ENCODE data around the gene STK40.

The STK40 gene

DNA sequence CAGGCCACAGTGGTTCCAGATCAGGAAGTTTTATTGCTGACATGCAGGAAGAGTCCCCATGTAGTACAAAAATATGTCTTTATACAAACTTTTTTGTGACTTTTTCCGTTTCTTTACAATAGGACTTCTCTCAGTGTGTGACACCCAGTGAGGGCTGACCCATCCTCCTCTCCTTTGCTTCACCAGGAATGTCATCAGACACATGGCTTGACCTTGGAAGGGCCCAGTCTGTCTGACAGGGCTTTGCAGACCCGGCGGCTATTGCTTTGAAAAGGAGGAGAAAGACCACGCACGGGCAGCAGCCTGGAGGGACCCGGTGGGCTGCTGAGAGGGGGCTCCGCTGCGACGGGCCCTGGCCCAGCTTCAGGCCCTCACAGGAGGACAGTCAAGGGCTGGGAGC, 46.1 kb downstream of the STK40 start:
- TF ChIP-seq RAD21 (IDR thresholded peaks at IDR 0.05; ENCODE audit: low read depth) (no peak), FOXM1 (IDR thresholded peaks at IDR 0.05; ENCODE audit: borderline replicate concordance, low read depth) (no peak), MAX (IDR thresholded peaks at IDR 0.05) (no peak), EGR1 (IDR thresholded peaks at IDR 0.05) (no peak), TCF12 (IDR thresholded peaks at IDR 0.05; ENCODE audit: low read depth) (no peak), TEAD4 (IDR thresholded peaks at IDR 0.05) (no peak), CREB1 (IDR thresholded peaks at IDR 0.05; ENCODE audit: low read depth) (no peak), NFIC (IDR thresholded peaks at IDR 0.05) (no peak), CEBPB (IDR thresholded peaks at IDR 0.05) (no peak)
- TF ChIP-seq, protein P1, sequence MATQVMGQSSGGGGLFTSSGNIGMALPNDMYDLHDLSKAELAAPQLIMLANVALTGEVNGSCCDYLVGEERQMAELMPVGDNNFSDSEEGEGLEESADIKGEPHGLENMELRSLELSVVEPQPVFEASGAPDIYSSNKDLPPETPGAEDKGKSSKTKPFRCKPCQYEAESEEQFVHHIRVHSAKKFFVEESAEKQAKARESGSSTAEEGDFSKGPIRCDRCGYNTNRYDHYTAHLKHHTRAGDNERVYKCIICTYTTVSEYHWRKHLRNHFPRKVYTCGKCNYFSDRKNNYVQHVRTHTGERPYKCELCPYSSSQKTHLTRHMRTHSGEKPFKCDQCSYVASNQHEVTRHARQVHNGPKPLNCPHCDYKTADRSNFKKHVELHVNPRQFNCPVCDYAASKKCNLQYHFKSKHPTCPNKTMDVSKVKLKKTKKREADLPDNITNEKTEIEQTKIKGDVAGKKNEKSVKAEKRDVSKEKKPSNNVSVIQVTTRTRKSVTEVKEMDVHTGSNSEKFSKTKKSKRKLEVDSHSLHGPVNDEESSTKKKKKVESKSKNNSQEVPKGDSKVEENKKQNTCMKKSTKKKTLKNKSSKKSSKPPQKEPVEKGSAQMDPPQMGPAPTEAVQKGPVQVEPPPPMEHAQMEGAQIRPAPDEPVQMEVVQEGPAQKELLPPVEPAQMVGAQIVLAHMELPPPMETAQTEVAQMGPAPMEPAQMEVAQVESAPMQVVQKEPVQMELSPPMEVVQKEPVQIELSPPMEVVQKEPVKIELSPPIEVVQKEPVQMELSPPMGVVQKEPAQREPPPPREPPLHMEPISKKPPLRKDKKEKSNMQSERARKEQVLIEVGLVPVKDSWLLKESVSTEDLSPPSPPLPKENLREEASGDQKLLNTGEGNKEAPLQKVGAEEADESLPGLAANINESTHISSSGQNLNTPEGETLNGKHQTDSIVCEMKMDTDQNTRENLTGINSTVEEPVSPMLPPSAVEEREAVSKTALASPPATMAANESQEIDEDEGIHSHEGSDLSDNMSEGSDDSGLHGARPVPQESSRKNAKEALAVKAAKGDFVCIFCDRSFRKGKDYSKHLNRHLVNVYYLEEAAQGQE (IDR thresholded peaks at IDR 0.05; ENCODE audit: low read depth), result no peak
- TF ChIP-seq, protein P2, sequence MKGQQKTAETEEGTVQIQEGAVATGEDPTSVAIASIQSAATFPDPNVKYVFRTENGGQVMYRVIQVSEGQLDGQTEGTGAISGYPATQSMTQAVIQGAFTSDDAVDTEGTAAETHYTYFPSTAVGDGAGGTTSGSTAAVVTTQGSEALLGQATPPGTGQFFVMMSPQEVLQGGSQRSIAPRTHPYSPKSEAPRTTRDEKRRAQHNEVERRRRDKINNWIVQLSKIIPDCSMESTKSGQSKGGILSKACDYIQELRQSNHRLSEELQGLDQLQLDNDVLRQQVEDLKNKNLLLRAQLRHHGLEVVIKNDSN (IDR thresholded peaks at IDR 0.05), result no peak

DNA sequence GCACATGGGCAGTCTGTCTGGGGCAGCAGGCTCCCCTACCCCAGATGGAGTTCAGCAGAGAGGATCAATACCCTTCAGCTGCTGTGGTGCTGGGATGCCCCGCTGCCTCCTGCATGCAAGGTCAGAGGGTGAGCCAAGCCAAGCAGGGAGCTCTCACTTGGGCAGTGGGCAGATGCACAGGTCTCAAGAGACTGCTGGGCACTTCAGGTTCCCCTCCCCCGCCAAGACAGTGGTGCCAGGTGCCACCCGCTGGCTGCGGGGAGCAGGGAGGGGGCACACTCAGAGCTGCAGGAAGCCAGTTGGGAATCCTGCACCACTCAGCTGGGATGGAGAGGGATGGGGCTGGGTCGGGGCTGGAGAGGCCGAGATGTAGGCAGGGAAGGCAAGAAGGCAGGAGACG, 46.5 kb downstream of the STK40 start:
- TF ChIP-seq CEBPB (IDR thresholded peaks at IDR 0.05), result no peak
- TF ChIP-seq, protein P1 (IDR thresholded peaks at IDR 0.05; ENCODE audit: low read depth), result no peak
- TF ChIP-seq NFIC (IDR thresholded peaks at IDR 0.05), result no peak

DNA sequence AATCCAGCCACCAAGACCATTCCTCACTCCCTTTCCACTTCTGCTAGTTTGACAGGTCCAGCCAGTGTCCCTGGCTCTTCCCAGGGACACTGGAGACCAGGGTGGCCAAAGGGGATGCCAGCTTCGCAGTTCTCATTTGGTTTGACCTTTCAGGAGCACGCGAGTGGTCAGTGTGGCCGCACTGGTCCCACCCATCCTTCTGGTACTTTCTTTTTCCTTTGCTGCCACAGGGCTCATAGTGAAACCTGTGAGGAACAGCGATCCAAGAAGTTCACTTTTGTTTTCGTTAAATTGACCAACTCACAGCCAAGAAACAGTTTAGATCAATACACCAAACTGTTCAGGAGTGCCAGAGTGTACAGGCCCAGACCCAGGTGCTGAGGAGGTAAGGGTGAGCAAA, 47.9 kb downstream of the STK40 start:
- TF ChIP-seq RAD21 (IDR thresholded peaks at IDR 0.05; ENCODE audit: low read depth), result no peak
- TF ChIP-seq CEBPB (IDR thresholded peaks at IDR 0.05), result no peak
- no peak for TF ChIP-seq EGR1 (IDR thresholded peaks at IDR 0.05)
- no peak for TF ChIP-seq TAF1 (IDR thresholded peaks at IDR 0.05; ENCODE audit: low read depth)
- TF ChIP-seq NFIC (IDR thresholded peaks at IDR 0.05), result no peak
- no peak for TF ChIP-seq FOXM1 (IDR thresholded peaks at IDR 0.05; ENCODE audit: borderline replicate concordance, low read depth)
- TF ChIP-seq, protein P2 (IDR thresholded peaks at IDR 0.05), result no peak
- TF ChIP-seq TCF12 (IDR thresholded peaks at IDR 0.05; ENCODE audit: low read depth), result no peak
- TF ChIP-seq EP300 (IDR thresholded peaks at IDR 0.05; ENCODE audit: borderline replicate concordance), result no peak
- no peak for TF ChIP-seq MAX (IDR thresholded peaks at IDR 0.05)
- TF ChIP-seq YY1 (IDR thresholded peaks at IDR 0.05; ENCODE audit: low read depth), result no peak
- no peak for TF ChIP-seq TEAD4 (IDR thresholded peaks at IDR 0.05)
- TF ChIP-seq, protein P1 (IDR thresholded peaks at IDR 0.05; ENCODE audit: low read depth), result no peak
- no peak for TF ChIP-seq ZBTB7A (IDR thresholded peaks at IDR 0.05; ENCODE audit: low read depth)
- TF ChIP-seq CREB1 (IDR thresholded peaks at IDR 0.05; ENCODE audit: low read depth), result no peak

DNA sequence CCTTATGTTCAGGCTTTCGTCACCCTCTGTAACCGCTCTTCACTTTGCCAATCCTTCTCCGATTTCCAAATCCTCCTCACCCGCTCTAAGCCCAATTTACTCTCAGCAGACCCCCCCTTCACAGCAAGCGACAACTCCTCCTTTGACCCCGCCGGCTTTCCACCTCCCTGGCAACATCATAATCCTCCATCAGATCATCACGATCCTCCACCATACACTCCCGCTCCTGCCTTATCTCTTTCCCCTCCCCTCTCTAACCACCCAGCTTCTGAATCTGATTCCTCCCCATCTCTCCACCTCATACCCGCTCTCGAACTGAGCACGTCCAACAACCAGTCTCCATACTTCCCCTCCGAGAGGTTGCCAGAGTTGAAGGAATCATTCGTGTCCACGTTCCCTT, 54.8 kb downstream of the STK40 start:
- TF ChIP-seq EGR1 (IDR thresholded peaks at IDR 0.05), result no peak
- no peak for TF ChIP-seq ZBTB7A (IDR thresholded peaks at IDR 0.05; ENCODE audit: low read depth)
- TF ChIP-seq RAD21 (IDR thresholded peaks at IDR 0.05; ENCODE audit: low read depth), result no peak
- no peak for TF ChIP-seq TAF1 (IDR thresholded peaks at IDR 0.05; ENCODE audit: low read depth)
- no peak for TF ChIP-seq YY1 (IDR thresholded peaks at IDR 0.05; ENCODE audit: low read depth)
- TF ChIP-seq TEAD4 (IDR thresholded peaks at IDR 0.05), result no peak
- no peak for TF ChIP-seq MAX (IDR thresholded peaks at IDR 0.05)
- no peak for TF ChIP-seq CEBPB (IDR thresholded peaks at IDR 0.05)
- TF ChIP-seq NFIC (IDR thresholded peaks at IDR 0.05), result no peak
- TF ChIP-seq, protein P2 (IDR thresholded peaks at IDR 0.05), result no peak
- no peak for TF ChIP-seq EP300 (IDR thresholded peaks at IDR 0.05; ENCODE audit: borderline replicate concordance)
- no peak for TF ChIP-seq FOXM1 (IDR thresholded peaks at IDR 0.05; ENCODE audit: borderline replicate concordance, low read depth)
- TF ChIP-seq, protein P1 (IDR thresholded peaks at IDR 0.05; ENCODE audit: low read depth), result no peak
- no peak for TF ChIP-seq TCF12 (IDR thresholded peaks at IDR 0.05; ENCODE audit: low read depth)
- no peak for TF ChIP-seq CREB1 (IDR thresholded peaks at IDR 0.05; ENCODE audit: low read depth)
